Endothelial cell of umbilical vein (primary cell): ENCODE measurements around the gene PRDM12. TPM values are rescaled to one million over a fixed set of nuclear protein-coding genes. Genes with fewer than 3 reads are reported as not detected.
"Not testable (repeated sequence)": the region's sequence is repeated elsewhere in the genome, so short reads cannot be mapped to it uniquely, and the experiment has no call there.

Experiments
- BruUV-seq: library from RNA; stranded (reverse); fragments of 400-500 nt; replicated peaks from 2 replicates; lab custom pipeline; 2021; lab: Mats Ljungman, UMichigan
- CTCF ChIA-PET: fragments of 300-600, 350-600 bp; sonication (Branson Sonifier 250); formaldehyde crosslinking; loops from one replicate; lab custom pipeline; 2021; ENCODE audit warnings: antibody characterized with exemption, inconsistent platforms; lab: Charles Lee
- POLR2A ChIA-PET: fragments of 300-600, 350-600 bp; sonication (Branson Sonifier 250); formaldehyde crosslinking; loops from one replicate; lab custom pipeline; 2021; ENCODE audit warnings: antibody characterized with exemption, inconsistent platforms; lab: Charles Lee
- DNase-seq: peaks from one replicate; pipeline ENCODE4 v3.0.0-alpha.2; 2011; ENCODE audit warnings: low read depth, low spot score
- FAIRE-seq: peaks from 2 replicates; lab custom pipeline; 2011; peaks lifted over from hg19 to GRCh38; lab: Jason Lieb, UNC
- H2AFZ ChIP-seq: 2 replicates; pipeline ENCODE4 v1.6.0; 2012; ENCODE audit warnings: low read depth, low read length, control low read depth, inconsistent platforms
- H3K27ac ChIP-seq: 2 replicates; pipeline ENCODE4 v1.5.1; 2011; ENCODE audit warnings: low read depth, mild to moderate bottlenecking, control low read depth, low read length, moderate library complexity; ENCODE audit not compliant: insufficient read depth
- H3K27me3 ChIP-seq, 2 experiments: 2 replicates each; pipeline versions ENCODE4 v1.6.0 to v1.6.1; 2011; ENCODE audit warnings: low read length in 2 of 2, mixed read lengths in 1 of 2; ENCODE audit not compliant: control insufficient read depth in 2 of 2, insufficient read depth in 2 of 2
- H3K36me3 ChIP-seq, 2 experiments: 2 replicates in 1 of 2; 3 replicates in 1 of 2; pipeline ENCODE4 v1.5.1; 2011; ENCODE audit warnings: low read length in 2 of 2, mild to moderate bottlenecking in 1 of 2, moderate library complexity in 1 of 2; ENCODE audit not compliant: control insufficient read depth in 2 of 2, insufficient read depth in 2 of 2; ENCODE audit errors: extremely low read depth in 1 of 2
- H3K4me1 ChIP-seq: 3 replicates; pipeline ENCODE4 v1.5.1; 2011; ENCODE audit warnings: mild to moderate bottlenecking, low read length; ENCODE audit not compliant: control insufficient read depth, insufficient read depth; ENCODE audit errors: extremely low read depth
- H3K4me2 ChIP-seq: 2 replicates; pipeline ENCODE4 v1.6.1; 2011; ENCODE audit warnings: low read length, control low read depth, mixed read lengths; ENCODE audit not compliant: insufficient read depth
- H3K4me3 ChIP-seq, 3 experiments: fragments of 200-600 bp in 1 of 3; sonication (generic), shearing (Covaris generic) in 1 of 3; replicated peaks in 1 of 3; 2 replicates each; pipeline ENCODE4 v1.5.1; 2011 to 2016; ENCODE audit warnings: control low read depth in 3 of 3, low read length in 3 of 3, mild to moderate bottlenecking in 2 of 3, inconsistent platforms in 1 of 3, low read depth in 1 of 3, moderate library complexity in 1 of 3; ENCODE audit not compliant: insufficient read depth in 1 of 3
- H3K79me2 ChIP-seq: 2 replicates; pipeline ENCODE4 v1.6.0; 2012; ENCODE audit warnings: low read length, inconsistent platforms; ENCODE audit not compliant: control insufficient read depth, insufficient read depth
- H3K9ac ChIP-seq: replicated peaks from 2 replicates; pipeline ENCODE3; 2011; ENCODE audit warnings: low read length, control low read depth; ENCODE audit not compliant: insufficient read depth; ENCODE audit errors: extremely low read depth
- H3K9me1 ChIP-seq: replicated peaks from 3 replicates; pipeline ENCODE4 v1.6.0; 2011; ENCODE audit warnings: mild to moderate bottlenecking, low read length; ENCODE audit not compliant: control insufficient read depth, insufficient read depth; ENCODE audit errors: extremely low read depth
- H3K9me3 ChIP-seq: replicated peaks from 2 replicates; pipeline ENCODE4 v1.5.1; 2012; ENCODE audit warnings: low read length, inconsistent platforms; ENCODE audit not compliant: control insufficient read depth, insufficient read depth
- H4K20me1 ChIP-seq: replicated peaks from 2 replicates; pipeline ENCODE3; 2011; ENCODE audit warnings: mild to moderate bottlenecking, low read length; ENCODE audit not compliant: control insufficient read depth, insufficient read depth; ENCODE audit errors: extremely low read depth
- EZH2 ChIP-seq: IDR thresholded peaks from 2 replicates; pipeline ENCODE4 v1.6.1; 2012; ENCODE audit warnings: borderline replicate concordance, low read depth, mild to moderate bottlenecking, moderate library complexity, low read length, inconsistent platforms; ENCODE audit not compliant: severe bottlenecking
- FOS ChIP-seq: IDR thresholded peaks from 2 replicates; pipeline ENCODE4 v1.6.1; 2011; ENCODE audit warnings: mild to moderate bottlenecking, low read length, moderate library complexity, borderline replicate concordance; ENCODE audit not compliant: insufficient read depth
- GATA2 ChIP-seq: IDR thresholded peaks from 2 replicates; pipeline ENCODE4 v1.7.0; 2011; ENCODE audit warnings: low read depth, mild to moderate bottlenecking, moderate library complexity, mixed read lengths, low read length; ENCODE audit not compliant: insufficient read length, insufficient read depth
- JUN ChIP-seq: IDR thresholded peaks from 2 replicates; pipeline ENCODE4 v1.6.1; 2011; ENCODE audit warnings: borderline replicate concordance, low read depth; ENCODE audit not compliant: insufficient read length, insufficient read depth
- MYC ChIP-seq: IDR thresholded peaks from one replicate; pipeline ENCODE4 v1.6.1; 2011; ENCODE audit warnings: mild to moderate bottlenecking, low read depth, low read length
- POLR2A ChIP-seq: IDR thresholded peaks from 2 replicates; pipeline ENCODE4 v1.6.1; 2012; ENCODE audit warnings: low read depth, mild to moderate bottlenecking, control low read depth, low read length
- POLR2AphosphoS5 ChIP-seq: IDR thresholded peaks from 2 replicates; pipeline ENCODE4 v1.6.1; 2012; ENCODE audit warnings: low read depth, mild to moderate bottlenecking, control low read depth, low read length, moderate library complexity; ENCODE audit not compliant: insufficient read depth
- dilution Hi-C: fragments of 300-500 bp; cut with MboI; formaldehyde crosslinking; loops from one replicate; pipeline ENCODE4 v1.15.0; 2019; ENCODE audit warnings: low sequenced_read_pairs; ENCODE audit not compliant: extremely low pct_ligation_motif_present
- intact Hi-C: fragments of 100-400 bp; cut with micrococcal nuclease; formaldehyde crosslinking; loops from one replicate; pipeline ENCODE4 v1.10.0; 2022
- polyA plus RNA-seq, 4 experiments: library from polyadenylated mRNA; depleted of rRNA in 3 of 4; stranded (reverse) in 3 of 4; unstranded in 1 of 4; fragments of >200 nt; gene quantifications; 2 replicates each; pipeline versions ENCODE4 v1.2.1 to v1.2.3, GENCODE V29; 2011 to 2012; ENCODE audit warnings: missing spikeins in 1 of 4
- total RNA-seq: library from RNA; stranded (reverse); gene quantifications from 2 replicates; pipeline ENCODE4 v1.2.3, GENCODE V29; 2021
- TF ChIP-seq, protein P1 (sequence below), 2 donors: IDR thresholded peaks; 1 replicate in 1 of 2; 2 replicates in 1 of 2; pipeline ENCODE4 v1.5.1; 2011; ENCODE audit warnings: low read length in 2 of 2, mild to moderate bottlenecking in 2 of 2, moderate library complexity in 2 of 2, control low read depth in 1 of 2, inconsistent platforms in 1 of 2, low read depth in 1 of 2; ENCODE audit not compliant: insufficient read depth in 1 of 2; ENCODE audit errors: extremely low read depth in 1 of 2
- TF ChIP-seq, protein P2 (sequence below): IDR thresholded peaks from 2 replicates; pipeline ENCODE4 v1.6.1; 2011; ENCODE audit not compliant: insufficient read depth, insufficient read length

The PRDM12 gene
- total and polyA plus RNA-seq, 2 donors (not counting 3 experiments of a cell fraction or from before 2014, with no cell fraction given): not detected

DNA sequence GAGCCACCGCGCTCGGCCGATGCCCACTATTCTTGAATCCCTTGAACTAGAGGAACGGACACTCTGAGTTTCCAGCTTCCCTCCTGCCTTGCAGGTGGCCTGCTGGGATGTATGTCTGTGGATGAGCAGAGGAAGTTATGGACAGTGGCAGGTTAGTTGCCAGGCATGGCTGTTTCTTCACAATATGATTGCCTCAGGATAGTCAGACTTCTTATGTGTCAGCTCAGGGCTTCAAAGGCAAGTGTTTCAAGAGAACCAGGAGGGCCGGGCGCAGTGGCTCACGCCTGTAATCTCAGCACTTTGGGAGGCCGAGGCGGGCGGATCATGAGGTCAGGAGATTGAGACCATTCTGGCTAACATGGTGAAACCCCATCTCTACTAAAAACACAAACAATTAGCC lies 21.6 kb downstream of the PRDM12 start:
- H3K4me1 ChIP-seq, H3K4me3 ChIP-seq, H3K36me3 ChIP-seq, POLR2A ChIA-PET, H3K9ac ChIP-seq, H3K4me2 ChIP-seq, H3K27ac ChIP-seq, BruUV-seq, FAIRE-seq, H3K79me2 ChIP-seq, H2AFZ ChIP-seq, H3K27me3 ChIP-seq, H3K9me3 ChIP-seq, intact Hi-C loops, DNase-seq, H4K20me1 ChIP-seq, H3K9me1 ChIP-seq: not testable (repeated sequence)
- CTCF ChIA-PET: interaction anchor here (0.7 to 1.3 kb wide), 3 partner anchors 23 to 225 kb away, joined by 3 read pairs; no protein-coding TSS in a partner anchor
- dilution Hi-C loops: loop anchor here (25.0 kb wide), 1 partner anchor 176 kb away; no protein-coding TSS in a partner anchor

DNA sequence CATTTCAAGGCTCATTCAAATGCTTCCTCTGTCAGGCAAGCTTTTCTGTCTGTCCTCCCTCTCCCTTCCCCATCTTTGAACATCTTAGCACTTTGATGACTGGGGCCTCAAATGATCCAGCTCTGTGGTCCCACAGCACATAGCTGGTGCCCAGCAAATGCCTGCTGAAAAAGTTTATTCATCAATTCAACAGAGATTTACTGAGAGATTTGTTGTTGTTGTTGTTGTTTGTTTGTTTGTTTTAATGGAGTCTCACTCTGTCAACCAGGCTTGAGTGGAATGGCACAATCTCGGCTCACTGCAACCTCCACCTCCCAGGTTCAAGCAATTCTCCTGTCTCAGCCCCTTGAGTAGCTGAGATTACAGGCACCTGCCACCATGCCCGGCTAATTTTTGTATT lies 23.2 kb downstream of the PRDM12 start:
- TF ChIP-seq GATA2 (no peak), EZH2 (no peak), FOS (no peak), JUN (no peak), MYC (no peak), POLR2A (no peak), POLR2AphosphoS5 (no peak)
- TF ChIP-seq, protein P1, sequence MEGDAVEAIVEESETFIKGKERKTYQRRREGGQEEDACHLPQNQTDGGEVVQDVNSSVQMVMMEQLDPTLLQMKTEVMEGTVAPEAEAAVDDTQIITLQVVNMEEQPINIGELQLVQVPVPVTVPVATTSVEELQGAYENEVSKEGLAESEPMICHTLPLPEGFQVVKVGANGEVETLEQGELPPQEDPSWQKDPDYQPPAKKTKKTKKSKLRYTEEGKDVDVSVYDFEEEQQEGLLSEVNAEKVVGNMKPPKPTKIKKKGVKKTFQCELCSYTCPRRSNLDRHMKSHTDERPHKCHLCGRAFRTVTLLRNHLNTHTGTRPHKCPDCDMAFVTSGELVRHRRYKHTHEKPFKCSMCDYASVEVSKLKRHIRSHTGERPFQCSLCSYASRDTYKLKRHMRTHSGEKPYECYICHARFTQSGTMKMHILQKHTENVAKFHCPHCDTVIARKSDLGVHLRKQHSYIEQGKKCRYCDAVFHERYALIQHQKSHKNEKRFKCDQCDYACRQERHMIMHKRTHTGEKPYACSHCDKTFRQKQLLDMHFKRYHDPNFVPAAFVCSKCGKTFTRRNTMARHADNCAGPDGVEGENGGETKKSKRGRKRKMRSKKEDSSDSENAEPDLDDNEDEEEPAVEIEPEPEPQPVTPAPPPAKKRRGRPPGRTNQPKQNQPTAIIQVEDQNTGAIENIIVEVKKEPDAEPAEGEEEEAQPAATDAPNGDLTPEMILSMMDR (IDR thresholded peaks at IDR 0.05; ENCODE audit: extremely low read depth in 1 of 2, insufficient read depth in 1 of 2, low read depth in 1 of 2, low read length in 2 of 2): no peak
- TF ChIP-seq, protein P2, sequence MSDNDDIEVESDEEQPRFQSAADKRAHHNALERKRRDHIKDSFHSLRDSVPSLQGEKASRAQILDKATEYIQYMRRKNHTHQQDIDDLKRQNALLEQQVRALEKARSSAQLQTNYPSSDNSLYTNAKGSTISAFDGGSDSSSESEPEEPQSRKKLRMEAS: no peak
- Histone ChIP-seq H3K4me2 (no peak overlapping the region), H3K9me1 (no peaks in the 10 kb centered on the region), H3K79me2 (no peaks in the 10 kb centered on the region), H3K36me3 (no peaks in the 10 kb centered on the region), H3K27ac (no peak overlapping the region), H4K20me1 (no peaks in the 10 kb centered on the region), H2AFZ (no peak overlapping the region), H3K9ac (no peak overlapping the region), H3K4me1 (no peaks in the 10 kb centered on the region), H3K4me3 (no peak overlapping the region), H3K9me3 (no peaks in the 10 kb centered on the region), H3K27me3 (peaks cover 3% of the 10 kb centered on the region in 2 experiments)
- no peak for DNase-seq
- POLR2A ChIA-PET: no interaction called here
- no TSS peak for BruUV-seq
- no peak for FAIRE-seq
- dilution Hi-C loops: loop anchor here (25.0 kb wide), 1 partner anchor 175 kb away; no protein-coding TSS in a partner anchor
- CTCF ChIA-PET: no interaction called here
- intact Hi-C loops: no loop called here
